HL-60/S4 treated with phorbol 12-myristate 13-acetate at 8.2 ng/mL for 4 days and 3 days (cell line): ENCODE results near the gene P2RX5.

ENCODE experiments used
- in situ Hi-C: fragments of 300-500 bp; cut with MboI; formaldehyde crosslinking; loops from 2 replicates; pipeline ENCODE4 v1.15.0; 2022; ENCODE audit warnings: low sequenced_read_pairs

Gene P2RX5

DNA sequence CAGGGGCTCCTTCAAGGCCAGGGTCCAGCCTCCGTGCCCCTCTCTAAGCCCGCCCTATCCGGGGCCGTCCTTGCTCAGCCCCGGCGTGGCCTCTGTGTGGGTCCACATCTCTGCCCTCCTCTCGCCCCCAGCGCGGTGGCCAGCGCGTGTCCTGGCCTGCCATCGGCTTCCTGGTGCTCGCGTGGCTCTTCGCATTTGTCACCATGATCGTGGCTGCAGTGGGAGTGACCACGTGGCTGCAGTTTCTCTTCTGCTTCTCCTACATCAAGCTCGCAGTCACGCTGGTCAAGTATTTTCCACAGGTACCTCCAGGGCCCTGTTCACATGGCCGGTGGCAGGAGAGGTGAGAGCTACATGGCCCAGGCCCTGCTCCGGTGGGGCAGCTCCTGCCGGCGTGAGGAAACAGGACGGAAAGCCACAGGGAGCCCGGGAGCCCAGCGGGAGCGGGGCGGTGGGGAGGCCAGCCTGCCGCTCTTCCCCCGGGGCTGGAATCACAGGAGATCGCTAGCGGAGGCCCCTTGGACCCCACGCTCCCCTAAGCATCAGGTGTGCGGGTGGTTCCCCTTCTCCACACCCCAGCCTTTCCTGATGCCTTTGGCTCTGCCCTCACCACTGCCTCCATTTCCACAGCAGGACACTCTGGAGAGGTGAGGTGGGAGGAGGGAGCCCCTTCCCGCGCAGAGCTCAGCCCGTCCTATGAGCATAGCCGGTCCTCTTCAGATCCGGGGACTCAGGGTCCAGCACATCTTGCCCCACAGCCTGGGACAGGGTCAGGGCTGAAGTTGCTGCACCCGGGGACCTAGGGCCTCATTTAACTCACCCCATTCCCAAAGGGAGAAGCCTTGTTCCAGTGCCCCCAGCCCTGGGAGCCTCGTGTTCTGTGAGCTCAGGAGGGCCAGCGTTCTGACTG is 37.8 kb downstream of the P2RX5 start:
- in situ Hi-C loops = no loop called here

DNA sequence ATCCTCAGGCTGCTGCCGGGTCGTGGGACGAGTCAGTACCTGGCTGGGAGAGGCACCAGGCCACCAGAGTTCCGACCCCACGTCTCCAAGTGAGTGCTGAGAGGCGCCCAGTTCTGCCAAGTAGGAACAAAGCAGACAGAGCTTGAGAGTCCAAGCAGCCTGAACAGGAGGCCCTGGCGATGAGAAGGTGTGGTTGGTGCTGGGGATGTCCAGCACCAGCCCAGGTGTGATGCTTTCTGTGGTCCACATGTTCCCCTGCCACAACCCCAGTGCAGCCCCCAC is 38.4 kb downstream of the P2RX5 start:
- in situ Hi-C loops = no loop called here

DNA sequence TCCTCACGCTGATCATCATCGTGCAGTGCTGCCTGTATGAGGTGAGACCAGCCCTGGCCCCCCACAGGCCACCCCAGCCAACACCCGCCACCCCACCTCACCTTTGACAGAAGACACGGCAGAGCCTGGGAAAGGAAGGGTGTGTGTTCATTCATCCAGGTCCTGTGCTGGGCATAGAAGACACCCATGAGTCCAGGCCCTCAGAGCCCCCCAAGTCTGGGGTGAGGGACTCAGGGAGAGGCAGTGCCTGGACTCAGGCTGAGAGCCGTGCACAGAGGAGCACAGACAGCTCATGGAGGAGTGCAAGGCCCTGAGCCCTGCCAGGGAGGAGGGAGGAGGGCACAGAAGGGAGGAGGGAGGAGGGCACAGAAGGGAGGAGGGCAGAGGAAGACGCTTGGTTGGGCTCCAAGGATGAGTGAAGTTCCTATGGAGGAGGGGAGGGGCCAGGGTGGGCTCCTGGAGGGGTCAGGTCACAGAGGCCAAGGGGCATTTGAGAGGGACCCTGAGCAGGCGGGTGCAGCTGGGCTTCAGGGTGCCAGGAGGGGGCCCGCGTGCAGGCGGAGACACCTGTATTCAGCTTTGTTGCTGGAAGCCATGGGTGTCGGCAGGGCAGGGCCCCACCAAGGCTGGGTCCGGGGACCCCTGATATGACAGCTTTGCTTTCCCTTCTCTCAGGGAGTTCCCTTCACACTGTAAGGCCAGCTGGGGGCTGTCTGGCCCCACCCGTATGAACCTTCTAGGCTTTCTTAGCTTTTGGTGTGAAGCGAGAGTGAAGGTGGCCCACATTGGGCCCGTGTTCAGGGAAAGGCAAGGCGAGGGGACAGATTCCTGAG is 39.0 kb downstream of the P2RX5 start:
- in situ Hi-C loops = no loop called here

DNA sequence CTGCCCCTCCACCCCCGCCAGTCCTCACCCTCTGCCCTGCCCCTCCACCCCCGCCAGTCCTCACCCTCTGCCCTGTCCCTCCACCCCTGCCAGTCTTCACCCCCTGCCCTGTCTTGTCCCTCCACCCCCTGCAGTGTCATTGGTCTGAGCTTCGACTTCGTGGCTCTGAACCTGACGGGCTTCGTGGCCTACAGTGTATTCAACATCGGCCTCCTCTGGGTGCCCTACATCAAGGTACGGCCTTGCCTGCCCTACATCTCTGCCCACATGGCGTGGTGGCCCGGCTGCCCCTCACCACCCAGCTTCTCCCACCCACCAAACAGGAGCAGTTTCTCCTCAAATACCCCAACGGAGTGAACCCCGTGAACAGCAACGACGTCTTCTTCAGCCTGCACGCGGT is 39.6 kb downstream of the P2RX5 start:
- in situ Hi-C loops = no loop called here

- in situ Hi-C loops = no loop called here
Observed at GRCh38 chr17:3655766-3656165, 40.2 kb downstream of the P2RX5 start.

- in situ Hi-C loops = no loop called here
Observed at GRCh38 chr17:3647769-3648555, 48.0 kb downstream of the P2RX5 start.

DNA sequence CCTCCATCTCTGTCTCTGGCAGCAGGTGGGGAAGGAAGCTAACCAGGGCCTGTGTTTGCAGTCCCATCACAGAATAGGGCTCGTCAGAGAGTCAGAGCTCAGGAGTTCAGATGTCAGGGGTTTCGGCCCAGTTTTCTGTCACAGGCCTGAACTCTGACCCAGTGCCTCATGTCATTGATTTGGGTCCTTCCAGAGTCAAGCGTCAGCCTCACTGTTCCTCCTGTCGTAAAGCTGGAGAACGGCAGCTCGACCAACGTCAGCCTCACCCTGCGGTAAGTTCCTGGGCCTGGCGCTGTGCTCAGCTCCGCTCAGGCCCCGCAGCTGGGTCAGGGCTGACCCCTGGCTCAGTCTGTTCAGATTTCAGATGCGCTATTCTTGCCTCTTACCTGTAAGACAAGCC is 48.7 kb downstream of the P2RX5 start:
- in situ Hi-C loops = no loop called here

DNA sequence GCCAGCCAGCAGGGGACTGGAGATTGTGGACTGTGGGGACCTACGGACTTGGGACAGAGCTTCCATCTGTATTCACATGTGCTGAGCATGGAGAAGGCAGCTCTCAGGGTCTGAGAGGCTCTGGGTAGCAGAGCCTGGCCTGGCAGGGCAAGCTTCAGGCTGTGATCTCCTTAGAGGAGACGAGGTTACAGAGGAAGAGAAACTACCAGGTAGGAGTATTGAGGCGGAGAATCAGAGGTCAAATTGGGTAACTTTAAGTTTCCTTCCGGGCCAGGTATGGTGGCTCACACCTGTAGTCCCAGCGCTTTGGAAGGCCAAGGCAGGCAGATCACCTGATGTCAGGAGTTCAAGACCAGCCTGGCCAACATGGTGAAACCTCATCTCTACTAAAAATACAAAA is 50.6 kb downstream of the P2RX5 start:
- in situ Hi-C loops = no loop called here

DNA sequence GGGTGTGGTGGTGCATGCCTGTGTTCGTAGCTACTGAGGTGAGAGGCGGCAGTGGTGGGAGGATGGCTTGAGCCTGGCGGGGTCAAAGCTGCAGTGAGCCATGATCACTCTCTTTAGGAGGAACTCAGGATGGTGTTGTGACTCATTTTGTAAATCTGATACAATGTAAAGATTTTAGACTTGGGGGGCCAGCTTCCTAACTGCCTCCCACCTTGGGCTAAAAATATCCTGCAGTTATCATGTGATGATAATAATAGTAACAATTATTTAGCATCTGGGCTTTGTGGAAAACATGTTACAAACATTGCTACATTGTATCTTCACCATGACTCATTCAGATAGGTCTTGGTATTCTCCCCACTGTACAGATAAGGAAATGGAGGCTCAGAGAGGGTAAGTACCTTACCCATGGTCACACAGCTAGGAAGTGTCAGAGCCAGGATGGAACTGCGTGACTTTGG is 52.0 kb downstream of the P2RX5 start:
- in situ Hi-C loops = no loop called here

- in situ Hi-C loops = no loop called here
Observed at GRCh38 chr17:3641717-3642486, 54.1 kb downstream of the P2RX5 start.

DNA sequence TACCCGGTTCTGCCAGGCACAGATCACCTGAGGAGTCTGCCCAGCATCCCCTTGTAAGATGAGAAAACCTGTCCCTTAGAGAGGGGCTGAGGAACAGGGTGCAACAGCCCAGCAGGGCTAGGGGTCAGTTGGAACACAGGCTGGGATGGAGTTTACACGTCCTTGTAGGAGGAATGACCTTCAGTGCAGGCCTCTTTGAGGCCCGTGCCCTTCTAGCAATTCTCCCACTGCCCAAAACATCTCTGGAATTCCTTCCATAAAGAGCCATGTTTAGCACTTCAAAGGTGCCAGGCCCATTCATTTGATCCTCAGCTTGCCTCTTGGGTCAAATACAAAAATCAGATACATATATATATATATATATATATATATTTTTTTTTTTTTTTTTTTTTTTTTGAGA is 54.9 kb downstream of the P2RX5 start:
- in situ Hi-C loops = no loop called here

GRCh38 chr17:3639981-3640596 is 55.9 kb downstream of the P2RX5 start:
- in situ Hi-C loops = no loop called here

- in situ Hi-C loops = no loop called here
Observed at GRCh38 chr17:3636908-3637373, 59.0 kb downstream of the P2RX5 start.

DNA sequence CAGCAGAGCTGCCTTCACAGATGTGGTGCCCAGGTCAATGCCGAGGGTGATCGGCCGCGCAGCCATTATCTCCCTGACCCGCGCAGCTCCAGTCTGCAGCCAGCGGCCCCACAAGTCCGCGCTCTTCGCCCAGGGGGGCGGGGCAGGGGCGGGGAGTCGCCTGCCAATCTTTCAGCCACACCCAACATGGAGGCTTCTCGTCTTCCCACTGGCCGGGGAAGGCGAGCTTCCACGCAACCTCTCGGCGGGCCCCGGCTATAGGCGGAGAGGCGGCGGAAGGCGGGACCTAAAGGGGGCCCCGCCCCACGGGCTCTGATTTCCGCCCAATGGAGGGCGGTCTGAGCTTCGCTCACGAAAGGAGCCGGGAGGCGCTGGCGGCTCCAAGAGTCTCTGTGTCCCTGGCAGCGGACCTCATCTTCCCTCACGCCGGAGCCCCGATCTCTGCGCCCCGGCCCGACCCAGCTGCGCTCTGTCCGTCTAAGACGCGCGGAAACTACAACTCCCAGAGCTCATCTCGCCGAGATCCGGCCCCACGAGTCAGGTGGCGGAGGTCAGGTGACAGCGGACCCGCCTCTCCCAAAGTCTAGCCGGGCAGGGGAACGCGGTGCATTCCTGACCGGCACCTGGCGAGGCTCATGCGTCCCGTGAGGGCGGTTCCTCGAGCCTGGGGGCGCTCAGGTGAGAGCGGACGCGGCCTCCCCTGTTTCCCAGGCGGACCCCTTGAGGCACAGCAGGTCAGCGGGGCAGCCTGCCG is 59.6 kb downstream of the P2RX5 start, which contains the start of the genes CTNS and SHPK:
TSS of gene CTNS (plus strand) at position 607 of the 754 bp plus-strand sequence. CDS start 3,447 bp downstream, outside the sequence.
TSS of gene SHPK (minus strand) at position 97 of the 754 bp plus-strand sequence. CDS start at position 66, 31 bp downstream.
- in situ Hi-C loops = no loop called here

- in situ Hi-C loops = no loop called here
Observed at GRCh38 chr17:3635474-3636153, 60.3 kb downstream of the P2RX5 start.

DNA sequence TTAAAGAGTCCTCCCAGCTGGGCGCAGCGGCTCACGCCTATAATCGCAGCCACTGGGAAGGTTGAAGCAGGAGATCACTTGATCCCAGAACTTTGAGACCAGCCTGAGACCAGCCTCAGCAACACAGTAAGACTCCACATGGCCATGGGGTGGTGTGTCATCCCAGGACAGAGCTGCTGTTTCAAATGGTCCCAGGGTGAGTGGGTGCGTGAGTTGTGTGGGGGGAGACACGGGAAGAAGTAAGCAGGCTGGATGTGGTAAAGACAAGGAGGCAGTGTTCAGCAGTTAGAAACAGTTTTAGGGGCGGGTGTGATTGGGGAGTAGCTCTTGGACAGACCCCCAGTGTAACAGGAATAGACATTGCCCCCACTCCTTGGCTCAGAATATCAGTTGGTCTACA is 63.7 kb downstream of the P2RX5 start:
- in situ Hi-C loops = no loop called here

DNA sequence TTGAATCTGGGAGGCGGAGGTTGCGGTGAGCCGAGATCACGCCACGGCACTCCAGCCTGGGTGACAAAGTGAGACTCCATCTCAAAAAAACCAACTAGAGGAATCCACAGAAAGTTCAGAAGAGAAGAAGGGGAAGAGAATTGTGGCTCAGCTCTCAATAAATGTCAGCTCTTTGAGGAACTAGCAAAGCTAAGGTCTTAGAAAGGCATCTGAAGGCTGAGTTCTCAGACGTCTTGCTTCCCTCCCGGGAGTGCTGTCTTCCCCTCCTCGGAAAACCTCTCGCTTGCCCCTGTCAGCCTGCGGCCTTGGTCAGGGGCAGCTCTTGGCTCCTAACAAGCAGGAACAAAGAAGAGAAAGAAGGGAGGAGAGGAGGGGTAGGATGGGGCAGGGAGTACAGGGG is 65.2 kb downstream of the P2RX5 start:
- in situ Hi-C loops = no loop called here

DNA sequence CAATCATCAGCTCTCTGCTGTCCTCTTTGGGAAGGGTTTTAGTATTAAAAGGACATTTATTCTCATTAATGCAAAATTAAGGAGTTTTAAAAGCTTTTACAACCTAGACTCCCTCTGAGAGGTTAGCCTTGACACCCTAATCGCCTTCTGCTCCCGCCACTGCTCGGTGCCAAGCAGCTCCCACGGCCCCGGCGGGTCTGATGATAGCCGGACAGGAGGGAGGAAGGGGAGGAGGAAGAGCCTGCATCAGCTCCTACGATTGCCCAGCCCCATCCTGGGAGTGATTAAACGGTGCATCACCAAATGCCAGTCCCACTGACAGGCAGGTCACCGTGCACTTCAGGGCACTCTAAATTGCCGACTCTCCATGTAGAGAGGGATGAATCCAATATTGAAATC is 68.2 kb downstream of the P2RX5 start:
- in situ Hi-C loops = no loop called here
